HG03460 (cell line): ENCODE results near the gene PTOV1.

Experiments used
- ATAC-seq: cut with Tn5 transposase; IDR thresholded peaks from one replicate; pipeline ENCODE4 v1.9.1; 2021; ENCODE audit not compliant: unreplicated experiment

PTOV1 gene

DNA sequence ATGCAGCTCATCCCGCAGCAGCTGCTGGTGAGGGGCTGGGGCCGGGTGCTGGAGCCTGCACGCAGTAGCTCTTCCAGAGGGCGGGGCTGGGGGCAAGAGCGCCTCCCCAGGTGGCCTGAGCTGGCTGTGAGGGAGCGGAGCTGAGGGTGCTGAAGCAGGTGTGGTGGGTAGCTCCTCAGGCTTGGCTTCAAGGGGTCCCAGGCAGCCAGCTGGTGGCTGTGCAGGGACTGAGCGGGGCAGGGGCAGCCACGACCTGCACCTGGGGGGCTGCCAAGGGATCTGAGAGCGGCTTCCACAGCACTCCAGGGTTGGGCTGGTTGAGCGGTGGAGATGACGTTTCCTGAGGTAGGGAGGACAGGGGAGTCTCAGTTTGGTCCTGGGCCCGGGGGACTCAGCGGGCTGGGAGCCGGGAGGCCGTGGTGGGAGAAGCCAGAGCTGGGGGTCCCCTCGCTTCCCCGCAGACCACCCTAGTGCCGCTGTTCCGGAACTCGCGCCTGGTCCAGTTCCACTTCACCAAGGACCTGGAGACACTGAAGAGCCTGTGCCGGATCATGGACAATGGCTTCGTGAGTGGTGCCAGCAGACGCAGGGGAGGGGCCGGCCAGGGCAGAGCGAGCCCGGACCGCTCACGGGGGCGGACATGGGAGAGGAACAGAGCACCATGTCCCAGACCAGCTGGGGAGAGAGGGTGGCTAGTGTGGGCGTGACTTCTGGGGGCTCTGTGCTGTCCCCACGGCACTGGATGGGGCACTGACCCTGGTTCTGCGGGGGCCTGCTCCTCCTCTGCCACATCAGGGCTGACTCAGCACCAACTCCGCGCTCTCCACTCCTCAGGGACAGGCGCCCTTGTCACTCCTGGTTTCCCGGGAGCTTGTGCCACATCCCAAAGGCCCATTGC is 7.4 kb downstream of the PTOV1 start:
- no peak for ATAC-seq

DNA sequence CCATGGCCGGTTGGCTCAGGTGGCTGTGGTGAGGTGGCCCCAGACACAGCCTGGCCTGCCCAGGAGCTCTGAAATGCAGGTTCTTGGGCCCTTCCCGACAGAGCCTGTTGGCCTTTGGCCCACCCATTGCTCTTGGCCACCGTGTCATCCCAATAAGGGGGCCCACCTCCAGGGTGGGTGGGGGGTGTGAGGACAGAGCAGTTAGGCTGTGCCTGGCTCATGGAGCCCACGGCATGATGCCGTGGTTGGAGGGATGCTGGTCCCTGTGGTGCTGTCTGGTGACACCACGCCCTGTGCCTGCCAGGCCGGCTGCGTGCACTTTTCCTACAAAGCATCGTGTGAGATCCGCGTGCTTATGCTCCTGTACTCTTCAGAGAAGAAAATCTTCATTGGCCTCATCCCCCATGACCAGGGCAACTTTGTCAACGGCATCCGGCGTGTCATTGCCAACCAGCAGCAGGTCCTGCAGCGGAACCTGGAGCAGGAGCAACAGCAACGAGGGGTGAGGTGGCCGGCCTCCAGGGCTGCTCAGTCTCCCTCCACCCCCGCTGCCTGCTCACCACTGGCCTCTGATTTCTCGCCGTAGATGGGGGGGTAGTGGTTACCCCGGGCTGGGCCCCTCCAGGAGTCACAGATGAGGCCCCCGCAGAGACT is 8.8 kb downstream of the PTOV1 start:
- no peak for ATAC-seq

DNA sequence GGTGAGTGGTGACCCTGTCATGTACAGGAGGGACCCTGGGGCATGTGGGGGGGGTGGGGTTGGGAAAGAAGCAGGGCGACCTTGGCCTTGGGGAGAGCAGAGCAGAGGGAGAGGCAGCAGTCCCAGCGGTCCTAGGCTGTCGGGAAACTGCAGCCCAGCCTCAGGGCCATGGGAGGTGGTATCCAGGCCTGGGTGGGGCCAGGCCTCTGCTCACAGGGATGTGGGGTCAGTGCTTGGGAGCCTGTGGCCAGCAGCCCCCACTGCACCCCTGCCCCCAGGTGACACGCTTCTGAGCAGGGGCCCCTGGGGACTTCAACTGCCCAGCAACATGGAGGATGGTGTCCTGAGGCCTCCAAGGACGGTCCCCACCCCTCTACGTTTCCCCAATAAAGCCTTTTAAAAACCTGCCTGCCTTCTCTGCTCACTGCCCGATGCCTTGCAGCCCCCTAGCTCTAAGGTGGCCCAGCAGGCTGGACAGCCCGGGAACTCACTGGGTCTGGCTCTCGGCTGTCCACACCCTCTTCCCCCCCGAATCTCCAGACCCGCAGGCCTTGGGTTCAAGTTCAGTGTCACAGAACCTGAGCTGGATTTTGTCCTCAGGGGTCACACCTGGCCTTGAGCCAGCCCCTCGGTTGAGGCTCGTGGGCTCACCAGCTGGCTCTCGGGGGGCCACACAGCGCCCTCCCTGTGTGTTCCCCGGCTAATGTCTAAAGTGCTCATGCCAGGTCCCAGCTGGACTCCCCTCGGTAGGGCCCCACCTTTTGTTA is 9.6 kb downstream of the PTOV1 start:
- no peak for ATAC-seq

DNA sequence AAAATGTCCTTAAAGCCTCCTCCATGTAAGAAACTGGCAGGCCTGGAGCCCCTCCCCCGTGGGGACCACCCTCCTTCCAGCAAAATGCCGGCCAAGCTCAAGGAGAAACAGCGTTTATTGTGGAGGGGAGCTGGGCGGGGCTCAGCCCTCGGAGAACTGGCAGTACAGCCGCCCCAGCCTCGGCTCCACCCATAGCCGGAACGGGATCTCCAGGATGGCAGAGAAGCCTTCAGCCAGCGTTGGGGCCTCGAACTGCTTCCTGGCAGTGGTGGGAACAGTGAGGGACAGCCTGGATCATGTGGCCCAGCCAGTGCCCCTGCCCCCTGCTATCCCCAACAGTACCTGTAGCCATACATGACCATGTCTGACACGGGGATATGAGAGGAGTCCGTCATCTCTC is 10.1 kb downstream of the PTOV1 start:
- ATAC-seq = no peak

DNA sequence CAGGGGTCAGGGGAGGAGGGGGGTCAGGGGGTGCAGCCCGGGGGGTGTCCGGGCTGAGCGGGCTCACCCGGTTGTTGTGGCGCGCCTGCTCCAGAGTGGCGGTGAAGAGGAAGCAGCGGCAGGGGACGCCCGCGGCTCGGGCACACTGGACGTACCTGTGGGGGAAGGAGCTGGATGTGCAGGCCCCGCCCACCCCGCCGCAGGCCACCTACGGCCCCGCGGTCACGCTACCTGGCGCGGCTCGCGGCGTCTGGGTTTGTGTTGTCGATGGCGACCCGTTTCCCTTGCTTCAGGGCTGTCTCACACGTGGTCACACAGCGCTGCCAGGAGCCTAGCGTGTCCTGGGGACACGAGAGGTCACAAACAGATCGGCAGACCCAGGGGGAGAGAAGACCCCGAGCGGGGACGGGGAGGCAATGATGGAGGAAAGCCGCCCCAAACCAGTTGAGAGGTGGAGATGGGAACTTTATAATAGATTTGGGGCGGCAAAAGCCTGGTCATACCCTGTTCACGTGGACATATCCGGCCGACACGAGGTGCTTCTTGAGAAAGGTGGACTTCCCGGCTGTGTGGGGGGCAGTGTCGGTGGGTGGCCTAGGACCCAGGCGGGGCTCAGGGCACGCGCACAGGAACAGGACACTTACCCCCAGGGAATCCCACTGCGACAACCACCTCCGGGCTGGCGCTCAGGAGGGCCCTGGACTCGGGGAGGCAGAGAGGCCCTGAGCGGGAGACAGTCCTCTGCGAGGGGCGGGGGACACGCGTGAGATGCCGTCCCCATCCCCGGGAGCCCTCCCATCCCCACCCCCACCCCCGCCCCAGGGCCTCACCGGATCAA is 10.8 kb downstream of the PTOV1 start:
- ATAC-seq = no peak

DNA sequence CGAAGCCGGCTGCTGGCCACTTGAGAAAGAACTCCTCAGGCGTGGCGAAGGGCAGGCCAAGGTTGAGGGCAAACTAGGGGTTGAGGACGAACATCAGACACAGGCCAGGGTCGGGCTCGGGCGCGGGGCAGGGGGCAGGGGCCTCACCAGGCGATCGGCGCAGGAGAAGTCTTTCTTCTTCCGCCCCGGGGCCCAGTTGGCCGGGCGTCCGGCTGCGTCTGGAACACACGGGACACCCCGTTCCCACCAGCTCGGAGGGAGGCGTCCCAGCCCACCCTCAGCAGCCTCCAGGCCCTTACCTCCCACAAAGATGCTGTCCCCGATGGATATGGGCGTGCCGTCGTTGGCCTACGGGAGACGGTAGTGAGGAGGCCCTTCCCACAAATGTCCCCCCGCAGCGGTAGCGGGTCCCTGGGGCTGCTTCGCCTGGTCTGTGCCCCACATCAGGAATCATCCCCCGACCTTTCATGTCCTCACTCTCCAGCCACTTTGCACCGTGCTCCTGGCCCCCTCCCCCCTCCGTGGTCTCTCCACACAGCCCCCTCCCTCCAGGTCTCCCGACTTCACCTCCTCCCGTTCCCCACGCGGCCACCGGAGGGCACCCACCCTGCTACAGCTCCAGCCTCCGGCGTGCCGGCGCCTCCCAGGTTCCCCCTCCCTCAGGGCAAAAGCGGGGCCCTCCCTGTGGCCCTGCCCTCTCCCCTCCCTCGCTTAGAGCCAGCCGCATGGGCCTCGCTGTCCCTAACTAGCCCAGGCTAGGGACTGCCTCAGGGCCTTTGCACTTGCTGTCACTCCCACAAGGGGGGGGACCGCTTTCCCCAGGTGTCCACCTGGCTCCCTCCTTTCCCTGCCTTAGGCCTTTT is 11.7 kb downstream of the PTOV1 start:
- ATAC-seq = no peak

DNA sequence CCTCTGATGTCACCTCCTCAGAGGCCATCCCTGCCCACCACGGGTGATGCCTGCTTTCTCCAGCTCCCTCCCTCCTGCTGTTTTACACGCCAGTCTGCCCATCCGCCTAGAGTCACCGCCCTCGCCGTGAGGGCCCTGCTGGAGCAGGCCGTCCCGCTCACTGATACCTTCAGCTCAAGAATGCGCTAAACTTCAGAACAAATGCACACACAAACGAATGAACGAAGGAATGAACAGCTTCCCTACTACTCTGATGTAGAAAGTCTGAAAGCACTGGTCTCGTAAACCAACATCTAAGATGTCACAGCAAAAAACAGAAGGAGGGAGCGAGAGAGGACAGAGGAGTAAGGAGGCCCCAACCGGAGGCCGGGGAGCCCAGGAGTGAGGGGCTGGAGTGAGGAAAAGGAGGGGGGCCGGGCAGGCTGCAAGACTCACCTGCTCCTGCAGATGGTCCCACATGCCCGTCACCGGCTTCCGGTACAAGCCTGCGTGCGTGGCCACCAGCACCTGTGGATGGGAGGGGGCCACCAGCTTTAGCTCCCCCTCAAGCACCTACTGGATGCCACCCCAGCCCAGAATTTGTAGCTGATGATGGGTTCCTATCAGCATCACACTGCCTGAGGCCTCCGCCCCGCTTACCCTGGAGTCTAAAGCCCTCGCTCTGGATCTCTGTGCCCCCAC is 12.4 kb downstream of the PTOV1 start:
- no peak for ATAC-seq

DNA sequence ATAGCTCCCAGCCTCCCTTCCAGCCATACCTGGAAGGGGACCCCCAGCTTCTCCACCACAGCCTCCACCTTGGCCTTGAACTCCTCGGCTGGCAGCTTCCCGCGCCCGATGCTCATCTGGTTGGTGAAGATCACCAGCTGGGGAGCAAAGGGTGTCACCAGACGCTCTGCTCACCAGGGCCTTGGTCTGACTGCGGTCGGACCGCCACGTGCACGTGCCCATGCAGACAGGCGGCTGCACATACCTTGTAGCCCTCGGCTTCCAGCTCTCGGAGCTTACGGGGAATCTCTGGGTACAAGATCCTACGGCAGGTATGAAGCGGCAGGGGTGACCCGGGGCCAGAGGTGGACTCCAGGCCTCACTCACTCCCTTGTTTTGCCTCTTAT is 13.0 kb downstream of the PTOV1 start:
- no peak for ATAC-seq

DNA sequence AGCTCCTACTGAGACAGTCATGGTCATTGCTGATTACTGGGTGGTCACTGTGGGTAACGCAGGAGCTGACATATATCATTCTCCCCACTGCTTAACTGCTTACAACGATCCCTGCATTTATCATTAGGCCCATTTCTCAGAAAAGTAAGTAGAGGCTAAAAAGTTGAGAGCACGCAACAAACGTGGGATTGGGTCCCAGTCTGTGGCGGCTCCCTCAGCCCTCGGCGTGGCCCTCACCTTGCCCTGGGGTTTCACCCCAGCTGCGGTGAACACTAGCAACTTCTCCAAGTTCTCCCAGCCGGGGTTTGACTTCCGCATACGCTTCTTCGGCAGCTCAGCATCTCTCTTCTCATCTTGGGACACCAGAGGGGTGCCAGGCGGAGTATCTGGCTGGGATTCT is 13.9 kb downstream of the PTOV1 start:
- ATAC-seq = no peak

DNA sequence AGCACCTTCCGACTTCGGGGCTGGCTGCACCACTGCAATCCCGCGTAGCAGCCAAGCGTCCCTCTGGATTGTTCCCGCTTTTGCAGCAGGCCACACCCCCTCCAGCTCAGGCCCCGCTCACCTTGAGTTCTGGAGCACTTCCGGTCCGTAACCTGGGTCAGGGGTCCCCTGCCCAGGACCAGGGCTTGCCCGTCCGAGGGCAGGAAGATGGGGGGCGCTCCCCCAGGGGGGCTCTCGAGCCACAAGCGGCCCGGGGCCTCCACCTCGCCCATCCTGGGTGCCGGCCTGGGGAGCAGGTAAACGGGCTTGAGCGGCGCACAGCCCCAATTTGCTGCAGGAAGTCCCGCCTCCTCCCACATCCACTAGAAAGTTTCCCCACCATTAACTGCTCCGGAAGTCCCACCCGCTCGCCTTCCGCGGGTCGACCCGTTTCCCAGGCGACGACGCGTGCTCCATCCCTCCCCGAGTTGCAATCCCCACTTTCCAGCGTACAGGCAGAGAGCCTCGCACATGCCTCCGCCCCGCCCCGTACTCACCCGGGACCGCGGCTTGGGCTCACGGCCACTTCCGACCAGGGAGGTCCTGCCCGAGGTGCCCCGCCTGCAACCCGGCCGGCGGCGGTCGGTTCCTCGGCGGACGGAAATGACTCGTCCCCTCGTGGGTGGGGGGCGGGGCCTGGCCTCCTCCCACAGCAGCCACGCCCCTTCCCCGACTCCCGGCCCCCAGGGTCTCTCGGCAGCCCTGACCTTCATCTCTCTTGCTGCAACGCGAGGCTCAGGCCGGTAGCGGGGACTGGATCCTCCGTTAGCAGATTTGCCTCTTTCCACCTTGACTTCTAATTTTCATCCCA is 16.2 kb downstream of the PTOV1 start, which contains the start of gene PNKP:
Gene PNKP, minus strand, starts transcription at position 644 of the 850 bp plus-strand sequence. Its CDS starts 372 bp downstream, at position 272.
- ATAC-seq = peak; percentile 34

DNA sequence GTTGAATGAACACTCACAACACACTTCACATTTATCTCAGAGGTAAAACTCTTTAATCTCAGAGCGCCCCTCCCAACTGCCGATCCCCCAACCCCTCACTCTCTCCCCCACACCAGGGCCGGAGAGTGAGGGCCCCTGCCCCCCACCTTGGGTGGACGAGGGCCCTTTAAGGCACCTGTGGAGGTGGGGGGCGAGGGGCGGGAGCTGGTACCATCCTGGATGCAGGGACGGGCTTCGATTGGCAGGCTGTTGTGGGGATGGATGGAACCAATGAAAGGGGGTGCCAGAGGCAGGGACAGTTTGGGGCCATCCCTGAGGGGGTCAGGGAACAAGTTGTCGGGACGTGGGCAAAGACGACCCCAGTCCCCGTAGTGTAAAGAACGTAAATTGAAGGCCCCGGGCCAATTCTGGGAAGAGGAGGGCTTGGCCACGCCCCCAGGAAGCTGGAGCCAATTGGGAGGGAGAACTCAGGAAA is 18.1 kb downstream of the PTOV1 start:
- ATAC-seq = peak; percentile 16

DNA sequence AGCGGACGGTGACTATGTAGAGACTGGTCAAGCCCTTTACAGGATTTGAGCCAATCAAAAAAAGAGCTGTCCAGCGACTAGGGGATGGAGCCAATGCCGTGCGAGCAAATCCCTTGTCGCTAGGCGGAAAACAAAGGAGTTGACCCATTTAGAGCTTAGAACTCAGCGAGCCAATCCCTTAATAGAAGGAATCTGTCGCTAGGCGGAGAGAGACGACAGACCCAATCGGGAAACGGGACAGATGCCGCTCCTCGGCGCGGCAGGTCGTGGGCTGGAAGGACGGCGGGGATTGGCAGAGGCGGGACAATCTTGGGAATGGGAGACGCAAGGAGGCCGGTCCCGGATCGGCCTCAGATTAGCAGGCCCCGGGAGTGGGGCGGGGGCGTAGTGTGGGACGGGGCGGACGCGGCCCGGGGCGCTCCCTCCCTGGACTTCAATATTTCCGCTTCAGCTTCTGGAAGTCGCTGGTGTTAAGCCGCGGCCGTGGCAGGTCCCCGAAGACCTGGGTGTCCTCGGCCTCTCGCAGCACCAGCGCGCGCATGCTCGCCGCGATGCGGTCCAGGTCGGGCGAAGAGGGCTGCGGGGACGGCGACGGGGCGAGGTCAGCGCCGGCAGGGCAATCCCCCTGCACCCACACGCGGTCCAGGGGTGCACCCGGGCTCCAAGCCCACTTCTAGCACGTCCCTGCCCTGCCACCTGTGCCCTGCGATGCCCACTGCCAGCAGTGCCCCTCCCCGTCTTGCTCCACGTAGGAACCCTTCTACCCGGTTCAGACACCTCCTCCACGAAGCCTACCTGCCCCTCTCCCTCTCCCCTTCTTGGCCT is 18.7 kb downstream of the PTOV1 start:
- peak; percentile 65 for ATAC-seq

DNA sequence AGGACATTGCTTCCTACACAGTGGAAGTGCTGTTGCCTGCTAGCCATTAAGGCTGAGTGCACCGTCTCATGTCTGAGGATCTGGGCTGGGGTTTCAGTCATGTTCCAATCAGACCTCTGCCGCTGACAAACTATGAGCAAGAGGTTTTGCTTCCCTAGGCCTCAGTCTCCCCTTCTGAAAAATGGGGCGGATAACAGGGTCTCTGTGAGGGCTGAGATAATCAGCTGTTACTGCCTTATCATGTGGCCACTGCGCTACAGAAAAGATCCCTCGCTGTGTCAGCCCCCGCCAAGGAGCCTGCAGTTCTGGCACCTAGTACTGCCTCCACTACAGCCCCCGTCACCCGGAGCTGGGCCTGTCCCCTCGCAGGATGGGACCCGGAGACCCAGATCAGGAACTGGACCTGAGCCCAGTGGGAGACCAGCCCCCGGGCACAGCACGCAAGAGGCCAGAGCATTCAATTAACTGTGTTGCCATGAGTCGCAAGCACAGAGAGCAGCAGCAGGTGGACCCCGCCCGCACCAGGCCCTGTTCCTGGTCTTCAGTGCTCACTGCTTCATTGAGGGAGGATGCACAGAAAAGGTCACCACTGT is 19.4 kb downstream of the PTOV1 start:
- ATAC-seq = no peak

DNA sequence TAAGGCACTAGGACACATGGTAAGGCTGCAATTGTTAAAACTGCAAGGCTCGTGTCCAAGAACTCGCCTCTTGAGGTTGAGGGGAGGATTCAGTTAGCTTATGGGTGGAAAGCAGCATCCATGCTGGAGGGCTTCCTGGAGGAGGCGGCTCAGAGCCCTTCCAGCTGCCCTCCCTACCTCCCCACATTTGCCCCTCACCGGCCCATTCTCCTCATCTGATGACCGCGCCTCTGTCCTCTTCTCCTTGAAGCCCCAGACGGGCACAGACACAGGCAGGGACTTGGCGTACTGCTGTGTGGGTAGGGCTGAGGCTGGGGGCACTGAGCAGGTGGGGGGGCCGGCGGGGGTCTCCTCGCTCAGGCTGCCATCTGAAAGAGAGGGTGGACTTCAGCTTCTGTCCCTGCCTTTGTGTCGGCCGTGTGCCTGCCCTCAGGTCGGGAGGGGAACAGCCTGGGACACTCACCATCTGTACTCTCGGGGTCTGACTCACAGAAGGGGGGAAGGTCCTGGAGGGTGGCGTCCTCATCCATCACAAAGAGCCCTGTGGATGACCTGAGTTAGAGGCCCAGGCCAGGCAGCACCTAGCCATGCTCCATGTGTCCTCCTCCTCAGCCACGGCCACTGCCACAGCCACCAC is 20.5 kb downstream of the PTOV1 start:
- ATAC-seq = no peak

DNA sequence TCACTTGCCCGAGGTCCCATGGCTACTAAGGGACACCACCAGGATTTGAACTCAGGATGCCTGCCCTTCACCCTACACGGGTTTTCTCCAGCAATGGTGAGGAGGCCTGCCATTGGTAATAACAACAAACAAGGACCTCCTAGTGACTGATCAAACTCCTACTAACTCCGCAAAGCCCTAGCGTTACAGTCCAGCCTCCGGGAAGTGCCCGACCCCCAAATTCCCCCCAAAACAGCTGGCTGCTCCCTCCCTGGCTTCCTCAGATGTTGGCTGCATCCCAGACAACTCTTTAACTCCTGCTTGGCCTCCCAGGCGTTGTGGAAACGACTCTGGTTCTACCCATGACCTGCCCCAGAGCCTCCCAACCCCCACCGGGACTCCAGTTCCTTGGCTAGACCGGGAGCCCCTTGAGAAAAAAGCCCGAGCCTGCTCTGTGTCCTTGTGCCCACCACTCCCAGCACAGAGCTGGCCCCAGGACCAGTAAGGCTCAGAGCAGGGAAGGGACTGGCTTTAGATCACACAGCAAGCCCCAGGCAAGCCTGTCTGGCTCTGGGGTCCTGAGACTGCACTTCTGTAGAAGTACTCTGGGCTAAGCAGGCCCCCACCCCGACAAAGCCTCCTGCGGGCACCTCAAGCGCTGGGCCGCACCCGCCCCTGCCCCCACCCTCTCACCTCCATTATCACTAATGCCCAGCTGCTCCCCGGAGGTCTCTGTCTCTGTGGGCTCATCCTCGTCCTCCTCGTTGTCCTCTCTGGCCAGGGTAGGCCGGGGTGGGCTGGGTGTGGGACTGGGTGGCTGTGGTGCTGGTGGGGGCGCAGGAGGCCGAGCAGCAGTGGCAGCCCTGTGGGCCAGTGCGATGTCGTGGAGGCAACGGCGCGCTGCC is 21.5 kb downstream of the PTOV1 start:
- no peak for ATAC-seq
